A549 (cell line): ENCODE data around the gene FAM174C. TPM values are rescaled to one million over a fixed set of nuclear protein-coding genes. Genes with fewer than 3 reads are reported as not detected.

ENCODE experiments used
- ATAC-seq, 2 experiments: fragments of 200-7000 bp in 1 of 2; fragments of >200 bp in 1 of 2; cut with Nextera tagmentation in 1 of 2; cut with Tn5 transposase in 1 of 2; 3 replicates each; pipeline versions ENCODE4 v1.8.0 to v1.9.1; 2018 to 2020; ENCODE audit warnings: mild to moderate bottlenecking in 1 of 2, moderate library complexity in 1 of 2
- CTCF ChIA-PET: fragments of 300-600 bp; sonication (Branson Sonifier 250); formaldehyde crosslinking; extraction: SDS; loops from one replicate; lab custom pipeline; 2021; ENCODE audit warnings: antibody characterized with exemption, inconsistent platforms; lab: Yijun Ruan, JAX
- POLR2A ChIA-PET: fragments of 350-600 bp; formaldehyde crosslinking; extraction: SDS; loops from one replicate; lab custom pipeline; 2021; ENCODE audit warnings: antibody characterized with exemption, inconsistent platforms; lab: Yijun Ruan, JAX
- DNase-seq, 2 experiments: peaks; one replicate each; pipeline versions ENCODE4 v3.0.0 to v3.0.0-alpha.2; 2011 to 2016; ENCODE audit warnings: low read depth in 1 of 2, low spot score in 1 of 2
- FAIRE-seq: peaks from 2 replicates; lab custom pipeline; 2011; peaks lifted over from hg19 to GRCh38; lab: Jason Lieb, UNC
- H3K27ac ChIP-seq, 2 experiments: fragments of >200 bp; sonication (Bioruptor Twin); formaldehyde crosslinking; 3 replicates each; pipeline ENCODE4 v1.5.1; 2016 to 2017
- H3K4me1 ChIP-seq: fragments of >200 bp; sonication (Bioruptor Twin); formaldehyde crosslinking; 3 replicates; pipeline ENCODE4 v1.6.1; 2016
- H3K4me2 ChIP-seq: fragments of >200 bp; sonication (Bioruptor Twin); formaldehyde crosslinking; 3 replicates; pipeline ENCODE4 v1.6.1; 2016
- H3K4me3 ChIP-seq: fragments of >200 bp; sonication (Bioruptor Twin); formaldehyde crosslinking; 3 replicates; pipeline ENCODE4 v1.5.1; 2016
- H3K9me3 ChIP-seq: fragments of >200 bp; sonication (Bioruptor Twin); formaldehyde crosslinking; 3 replicates; pipeline ENCODE4 v1.6.1; 2016
- CBX8 ChIP-seq: fragments of 200-600 bp; sonication (generic); IDR thresholded peaks from 2 replicates; pipeline ENCODE4 v1.6.1; 2016
- EHMT2 ChIP-seq: fragments of 200-600 bp; sonication (generic); IDR thresholded peaks from 2 replicates; pipeline ENCODE4 v1.6.1; 2016; ENCODE audit warnings: antibody characterized with exemption, low read depth, mild to moderate bottlenecking, moderate library complexity
- JUN ChIP-seq, 2 experiments: fragments of >200 bp; sonication (Bioruptor Twin); formaldehyde crosslinking; IDR thresholded peaks; 2 replicates in 1 of 2; 3 replicates in 1 of 2; pipeline ENCODE4 v1.6.1; 2016 to 2017
- MYC ChIP-seq: IDR thresholded peaks from 2 replicates; pipeline ENCODE4 v1.6.1; 2012; ENCODE audit warnings: mild to moderate bottlenecking, inconsistent platforms, low read length, improper control_type of control experiment, borderline replicate concordance
- PHF8 ChIP-seq: fragments of 200-600 bp; sonication (generic); IDR thresholded peaks from 2 replicates; pipeline ENCODE4 v1.6.1; 2016; ENCODE audit warnings: low read depth, mild to moderate bottlenecking, antibody characterized with exemption, moderate library complexity, borderline replicate concordance
- POLR2A ChIP-seq: IDR thresholded peaks from 2 replicates; pipeline ENCODE4 v1.6.1; 2012; ENCODE audit warnings: mild to moderate bottlenecking, low read length
- RCOR1 ChIP-seq: fragments of 150-350 bp; IDR thresholded peaks from 2 replicates; pipeline ENCODE4 v1.6.1; 2014; ENCODE audit warnings: antibody characterized with exemption, low read length, low read depth
- TFCP2L1 ChIP-seq: fragments of 250-450 bp; sonication (Bioruptor Pico); IDR thresholded peaks from 2 replicates; pipeline ENCODE4 v1.5.0; 2021; ENCODE audit warnings: mild to moderate bottlenecking
- TP53 ChIP-seq: fragments of 250-450 bp; sonication (Bioruptor Pico); IDR thresholded peaks from 2 replicates; pipeline ENCODE4 v1.5.0; 2021; ENCODE audit warnings: mild to moderate bottlenecking, moderate library complexity
- WGBS: methylation state at CpG from one replicate; pipeline ENCODE4 v1.1.6; 2017; ENCODE audit errors: missing lambda C conversion rate; 5-methylcytosine and 5-hydroxymethylcytosine counted together
- polyA plus RNA-seq, 4 experiments: library from polyadenylated mRNA; depleted of rRNA in 3 of 4; stranded (reverse); fragments of >200 nt; fragmentation: RNase III in 1 of 4; extraction: RNeasy Plus Mini Kit Qiagen cat#74134 plus additional on column Dnase treatment in 1 of 4; gene quantifications; 2 replicates in 3 of 4; 3 replicates in 1 of 4; pipeline ENCODE4 v1.2.3, GENCODE V29; 2011 to 2017
- TF ChIP-seq, protein P1 (sequence below): IDR thresholded peaks from 2 replicates; pipeline ENCODE4 v1.6.1; 2012
- TF ChIP-seq, protein P2 (sequence below): fragments of >200 bp; sonication (Bioruptor Twin); formaldehyde crosslinking; IDR thresholded peaks from 3 replicates; pipeline ENCODE4 v1.6.1; 2016
- TF ChIP-seq, protein P3 (sequence below): IDR thresholded peaks from 2 replicates; pipeline ENCODE4 v1.6.1; 2012; ENCODE audit warnings: low read depth, borderline replicate concordance
- TF ChIP-seq, protein P4 (sequence below): fragments of >200 bp; sonication (Bioruptor Twin); formaldehyde crosslinking; IDR thresholded peaks from 3 replicates; pipeline ENCODE4 v1.5.1; 2016

FAM174C gene
- polyA plus RNA-seq, 2 of the 4 experiments (the other 2 are of a cell fraction), result 24.8 to 37.1 TPM

DNA sequence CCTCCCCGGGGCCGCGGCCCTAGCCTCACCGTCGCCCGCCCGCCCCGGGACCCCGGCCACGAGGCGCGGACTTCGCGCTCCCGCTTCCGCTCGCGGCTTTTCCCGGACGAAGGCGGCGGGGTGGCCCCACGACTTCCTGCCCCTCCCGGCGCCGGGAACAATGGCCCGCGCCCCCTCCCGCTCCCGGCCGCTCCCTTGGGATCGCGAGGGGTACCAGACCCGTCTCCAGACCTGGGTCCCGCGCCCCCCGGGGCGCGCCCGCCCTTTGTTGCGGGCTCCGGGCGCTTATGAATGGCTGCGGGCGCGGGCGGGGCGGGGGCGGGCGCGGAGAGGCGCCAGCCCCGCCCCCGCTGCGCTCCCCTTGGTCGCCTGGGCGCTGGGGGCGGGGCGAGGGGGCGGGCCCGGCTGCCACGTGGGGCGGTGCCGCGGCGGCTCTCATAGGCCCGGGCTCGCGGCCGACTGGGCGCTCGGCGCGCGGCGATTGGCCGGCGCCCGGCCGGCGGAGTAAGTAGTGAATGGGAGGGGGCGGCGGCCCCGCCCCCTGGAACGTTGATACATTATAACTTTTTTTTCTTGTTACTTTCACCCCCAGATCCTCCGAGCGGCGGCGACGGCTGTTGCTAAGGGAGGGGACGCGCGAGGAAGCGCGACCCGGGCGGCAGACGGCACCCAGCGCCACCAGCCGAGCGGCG lies 25.9 kb upstream of the FAM174C start:
- peaks cover 41% of the 10 kb centered on the region for H3K4me1 ChIP-seq
- ATAC-seq, result peak; percentile 2 to 5; a peak in 4 of 6 replicates
- ChIA-PET CTCF (interaction anchor here (1.0 kb wide), 1 partner anchor 17 kb away, joined by 8 read pairs; no protein-coding TSS in a partner anchor), POLR2A (interaction anchor here (1.0 to 1.2 kb wide), 3 partner anchors 17 to 19 kb away, joined by 4 to 14 read pairs (median 5); no protein-coding TSS in a partner anchor)
- FAIRE-seq, result no peak
- DNase-seq, result peak in 1 of 2 experiments; percentile 93
- TF ChIP-seq MYC, result 0 out of 2 replicates have a peak, but pooled peaks have one; percentile 30
- peak; percentile 49; the same call in 1 of the 2 replicates for TF ChIP-seq TFCP2L1 (CRISPR knock-in tag)
- 0 out of 2 replicates have a peak, but pooled peaks have one; percentile 16 for TF ChIP-seq TP53 (CRISPR knock-in tag)
- TF ChIP-seq JUN (IDR thresholded peaks at IDR 0.05), result peak; percentile 73 to 77; a peak in 3 of 5 replicates
- peak; percentile 91 for TF ChIP-seq POLR2A
- TF ChIP-seq, protein P1, sequence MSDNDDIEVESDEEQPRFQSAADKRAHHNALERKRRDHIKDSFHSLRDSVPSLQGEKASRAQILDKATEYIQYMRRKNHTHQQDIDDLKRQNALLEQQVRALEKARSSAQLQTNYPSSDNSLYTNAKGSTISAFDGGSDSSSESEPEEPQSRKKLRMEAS, result 0 out of 2 replicates have a peak, but pooled peaks have one; percentile 60
- TF ChIP-seq, protein P2, sequence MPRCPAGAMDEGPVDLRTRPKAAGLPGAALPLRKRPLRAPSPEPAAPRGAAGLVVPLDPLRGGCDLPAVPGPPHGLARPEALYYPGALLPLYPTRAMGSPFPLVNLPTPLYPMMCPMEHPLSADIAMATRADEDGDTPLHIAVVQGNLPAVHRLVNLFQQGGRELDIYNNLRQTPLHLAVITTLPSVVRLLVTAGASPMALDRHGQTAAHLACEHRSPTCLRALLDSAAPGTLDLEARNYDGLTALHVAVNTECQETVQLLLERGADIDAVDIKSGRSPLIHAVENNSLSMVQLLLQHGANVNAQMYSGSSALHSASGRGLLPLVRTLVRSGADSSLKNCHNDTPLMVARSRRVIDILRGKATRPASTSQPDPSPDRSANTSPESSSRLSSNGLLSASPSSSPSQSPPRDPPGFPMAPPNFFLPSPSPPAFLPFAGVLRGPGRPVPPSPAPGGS, result peak; percentile 85
- TF ChIP-seq EHMT2, result no peak
- TF ChIP-seq, protein P3, sequence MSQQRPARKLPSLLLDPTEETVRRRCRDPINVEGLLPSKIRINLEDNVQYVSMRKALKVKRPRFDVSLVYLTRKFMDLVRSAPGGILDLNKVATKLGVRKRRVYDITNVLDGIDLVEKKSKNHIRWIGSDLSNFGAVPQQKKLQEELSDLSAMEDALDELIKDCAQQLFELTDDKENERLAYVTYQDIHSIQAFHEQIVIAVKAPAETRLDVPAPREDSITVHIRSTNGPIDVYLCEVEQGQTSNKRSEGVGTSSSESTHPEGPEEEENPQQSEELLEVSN, result peak; percentile 74; the same call in 1 of the 2 replicates
- TF ChIP-seq RCOR1, result no peak
- H3K4me2 ChIP-seq, result peak overlapping the region; percentile 100
- H3K9me3 ChIP-seq, result no peaks in the 10 kb centered on the region
- WGBS, result 0% methylated on average over 15 of the region's 102 CpGs
- H3K4me3 ChIP-seq, result peak overlapping the region; percentile 97
- H3K27ac ChIP-seq, result peak overlapping the region; percentile 100

DNA sequence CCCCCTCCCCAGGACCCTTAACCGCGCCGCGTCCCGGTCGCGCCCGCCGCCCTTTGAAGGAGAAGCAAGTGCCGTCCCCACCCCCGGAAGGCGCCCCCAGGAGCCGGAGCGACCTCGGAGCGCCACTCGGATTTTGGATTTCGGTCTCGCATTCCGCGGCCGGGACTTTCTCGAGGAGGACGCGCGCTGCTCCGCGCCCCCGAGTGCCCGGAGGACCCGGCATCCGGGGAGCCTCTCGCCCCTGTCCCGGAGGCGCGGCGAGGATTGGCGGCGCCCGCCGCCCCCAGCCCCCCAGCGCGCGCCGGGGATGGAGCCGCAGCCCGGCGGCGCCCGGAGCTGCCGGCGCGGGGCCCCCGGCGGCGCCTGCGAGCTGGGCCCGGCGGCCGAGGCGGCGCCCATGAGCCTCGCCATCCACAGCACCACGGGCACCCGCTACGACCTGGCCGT lies 25.3 kb upstream of the FAM174C start:
- FAIRE-seq (no peak), ATAC-seq (no peak), DNase-seq (no peak)
- ChIA-PET CTCF (no interaction called here), POLR2A (interaction anchor here (1.2 kb wide), 1 partner anchor 16 kb away, joined by 5 read pairs; no protein-coding TSS in a partner anchor)
- H3K4me3 ChIP-seq, result peak overlapping the region; percentile 97
- 0 out of 2 replicates have a peak, but pooled peaks have one; percentile 15 for TF ChIP-seq PHF8
- TF ChIP-seq, protein P3, result no peak
- H3K27ac ChIP-seq, result peak overlapping the region; percentile 100
- 7% methylated on average over 3 of the region's 67 CpGs for WGBS
- H3K4me2 ChIP-seq, result peak overlapping the region; percentile 100
- H3K9me3 ChIP-seq, result no peaks in the 10 kb centered on the region
- peaks cover 41% of the 10 kb centered on the region for H3K4me1 ChIP-seq

DNA sequence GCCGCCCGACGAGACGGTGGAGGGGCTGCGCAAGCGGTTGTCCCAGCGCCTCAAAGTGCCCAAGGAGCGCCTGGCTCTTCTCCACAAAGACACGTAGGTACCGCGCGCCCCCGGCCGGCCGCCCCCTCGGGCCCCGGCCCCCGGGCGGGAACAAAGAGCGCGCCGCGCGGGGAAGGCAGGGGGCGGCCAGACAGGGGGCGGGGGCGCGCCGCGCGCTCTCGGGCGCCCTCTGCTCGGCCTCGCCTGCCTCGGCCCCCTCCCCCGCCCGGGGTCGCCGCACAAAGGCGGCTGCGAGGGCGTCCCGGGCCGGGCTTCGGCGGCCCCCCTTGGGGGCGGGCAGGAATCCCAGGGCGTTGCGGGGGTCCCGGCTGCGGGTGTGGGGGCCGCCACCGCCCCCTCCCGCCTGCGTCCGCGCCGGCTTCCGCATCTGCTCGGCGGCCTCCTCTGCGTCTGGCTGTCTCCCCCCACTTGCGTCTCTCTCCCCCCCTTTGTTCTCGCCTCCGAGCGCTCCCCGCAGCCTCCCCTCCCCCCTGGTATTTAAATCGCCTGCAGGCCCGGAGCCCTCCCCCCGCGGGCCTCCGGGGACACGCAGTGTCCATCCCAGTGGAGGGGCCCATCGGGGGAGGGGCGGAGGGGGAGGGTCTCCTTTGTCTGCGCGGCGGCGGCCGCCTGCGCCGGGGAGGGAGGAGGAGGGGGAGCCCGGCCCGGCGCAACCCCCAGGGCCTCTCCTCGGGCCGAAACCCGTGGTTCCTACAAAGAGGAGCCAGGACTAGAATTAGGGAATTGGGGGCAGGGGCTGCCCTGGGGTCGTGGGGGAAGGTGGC lies 24.7 kb upstream of the FAM174C start:
- peak overlapping the region; percentile 97 for H3K4me3 ChIP-seq
- CTCF ChIA-PET, result no interaction called here
- H3K4me2 ChIP-seq, result peak overlapping the region; percentile 100
- no peak for TF ChIP-seq CBX8
- peak; percentile 6 to 7; a peak in 1 of 5 replicates for TF ChIP-seq JUN (IDR thresholded peaks at IDR 0.05)
- TF ChIP-seq, protein P4, sequence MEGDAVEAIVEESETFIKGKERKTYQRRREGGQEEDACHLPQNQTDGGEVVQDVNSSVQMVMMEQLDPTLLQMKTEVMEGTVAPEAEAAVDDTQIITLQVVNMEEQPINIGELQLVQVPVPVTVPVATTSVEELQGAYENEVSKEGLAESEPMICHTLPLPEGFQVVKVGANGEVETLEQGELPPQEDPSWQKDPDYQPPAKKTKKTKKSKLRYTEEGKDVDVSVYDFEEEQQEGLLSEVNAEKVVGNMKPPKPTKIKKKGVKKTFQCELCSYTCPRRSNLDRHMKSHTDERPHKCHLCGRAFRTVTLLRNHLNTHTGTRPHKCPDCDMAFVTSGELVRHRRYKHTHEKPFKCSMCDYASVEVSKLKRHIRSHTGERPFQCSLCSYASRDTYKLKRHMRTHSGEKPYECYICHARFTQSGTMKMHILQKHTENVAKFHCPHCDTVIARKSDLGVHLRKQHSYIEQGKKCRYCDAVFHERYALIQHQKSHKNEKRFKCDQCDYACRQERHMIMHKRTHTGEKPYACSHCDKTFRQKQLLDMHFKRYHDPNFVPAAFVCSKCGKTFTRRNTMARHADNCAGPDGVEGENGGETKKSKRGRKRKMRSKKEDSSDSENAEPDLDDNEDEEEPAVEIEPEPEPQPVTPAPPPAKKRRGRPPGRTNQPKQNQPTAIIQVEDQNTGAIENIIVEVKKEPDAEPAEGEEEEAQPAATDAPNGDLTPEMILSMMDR, result 0 out of 3 replicates have a peak, but pooled peaks have one; percentile 6
- TF ChIP-seq, all 56 proteins: peak for 2
- POLR2A ChIA-PET, result interaction anchor here (0.6 to 1.2 kb wide), 2 partner anchors 16 to 253 kb away, joined by 3 to 5 read pairs; no protein-coding TSS in a partner anchor
- ATAC-seq (no peak), DNase-seq (peak in 1 of 2 experiments; percentile 80), FAIRE-seq (no peak)
- 0% methylated on average over 1 of the region's 90 CpGs for WGBS
- peaks cover 41% of the 10 kb centered on the region for H3K4me1 ChIP-seq
- H3K27ac ChIP-seq, result peak overlapping the region; percentile 100
- no peaks in the 10 kb centered on the region for H3K9me3 ChIP-seq
